AG04450 (cell line): ENCODE results near the gene HEATR3. TPM values are rescaled to one million over a fixed set of nuclear protein-coding genes. Genes with fewer than 3 reads are reported as not detected.

Experiments used
- CTCF ChIA-PET: fragments of 300-600, 350-600 bp; formaldehyde crosslinking; extraction: SDS; loops from one replicate; lab custom pipeline; 2022; ENCODE audit warnings: antibody characterized with exemption, inconsistent platforms; lab: Charles Lee
- POLR2A ChIA-PET: fragments of 350-600 bp; formaldehyde crosslinking; extraction: SDS; loops from one replicate; lab custom pipeline; 2021; ENCODE audit warnings: antibody characterized with exemption, inconsistent platforms; lab: Yijun Ruan, JAX
- DNase-seq: peaks from one replicate; pipeline ENCODE4 v3.0.0-alpha.2; 2011; ENCODE audit warnings: low read depth, low spot score
- H3K27ac ChIP-seq: one replicate; pipeline ENCODE4 v1.5.1; 2012; ENCODE audit warnings: low read depth, low read length, control low read depth
- H3K27me3 ChIP-seq: one replicate; pipeline ENCODE4 v1.6.0; 2012; ENCODE audit warnings: low read length; ENCODE audit not compliant: control insufficient read depth, insufficient read depth
- H3K4me3 ChIP-seq: 2 replicates; pipeline ENCODE4 v1.5.1; 2011; ENCODE audit warnings: mild to moderate bottlenecking, low read depth, low read length, control low read depth
- H3K9me3 ChIP-seq: 2 replicates; pipeline ENCODE4 v1.5.1; 2012; ENCODE audit warnings: low read length; ENCODE audit not compliant: control insufficient read depth, insufficient read depth
- polyA plus RNA-seq: library from polyadenylated mRNA; depleted of rRNA; stranded (reverse); fragments of >200 nt; gene quantifications from 2 replicates; pipeline ENCODE4 v1.2.3, GENCODE V29; 2011
- TF ChIP-seq, protein P1 (sequence below): IDR thresholded peaks from 2 replicates; pipeline ENCODE4 v1.5.1; 2011; ENCODE audit warnings: low read depth, low read length, control low read depth, inconsistent platforms

The HEATR3 gene
- polyA plus RNA-seq, 1 experiment: 17.1 TPM

DNA sequence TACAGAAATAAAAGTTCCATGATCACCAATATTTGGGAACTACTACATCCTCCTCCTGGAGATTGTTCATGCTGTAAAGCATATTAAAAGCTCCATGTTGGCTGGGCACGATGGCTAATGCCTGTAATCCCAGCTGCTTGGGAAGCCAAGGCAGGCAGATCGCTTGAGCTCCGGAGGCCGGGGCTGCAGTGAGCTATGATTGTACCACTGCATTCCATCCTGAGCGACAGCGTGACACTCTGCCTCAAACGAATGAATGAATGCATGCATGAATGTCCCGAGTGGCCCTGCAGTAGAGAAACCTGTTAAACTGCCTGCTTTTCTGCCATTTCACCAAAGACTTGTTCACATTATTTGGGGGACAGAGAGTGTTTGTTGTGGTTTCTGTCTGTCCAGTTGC is 25.8 kb upstream of the HEATR3 start:
- ChIA-PET CTCF (interaction anchor here (2.0 kb wide), 1 partner anchor 15 kb away, joined by 17 read pairs; the partner anchor contains the start of gene CNEP1R1), POLR2A (no interaction called here)
- Histone ChIP-seq H3K9me3 (no peaks in the 10 kb centered on the region), H3K4me3 (no peak overlapping the region), H3K27me3 (peaks cover 3% of the 10 kb centered on the region), H3K27ac (no peak overlapping the region)
- DNase-seq: no peak
- TF ChIP-seq, protein P1, sequence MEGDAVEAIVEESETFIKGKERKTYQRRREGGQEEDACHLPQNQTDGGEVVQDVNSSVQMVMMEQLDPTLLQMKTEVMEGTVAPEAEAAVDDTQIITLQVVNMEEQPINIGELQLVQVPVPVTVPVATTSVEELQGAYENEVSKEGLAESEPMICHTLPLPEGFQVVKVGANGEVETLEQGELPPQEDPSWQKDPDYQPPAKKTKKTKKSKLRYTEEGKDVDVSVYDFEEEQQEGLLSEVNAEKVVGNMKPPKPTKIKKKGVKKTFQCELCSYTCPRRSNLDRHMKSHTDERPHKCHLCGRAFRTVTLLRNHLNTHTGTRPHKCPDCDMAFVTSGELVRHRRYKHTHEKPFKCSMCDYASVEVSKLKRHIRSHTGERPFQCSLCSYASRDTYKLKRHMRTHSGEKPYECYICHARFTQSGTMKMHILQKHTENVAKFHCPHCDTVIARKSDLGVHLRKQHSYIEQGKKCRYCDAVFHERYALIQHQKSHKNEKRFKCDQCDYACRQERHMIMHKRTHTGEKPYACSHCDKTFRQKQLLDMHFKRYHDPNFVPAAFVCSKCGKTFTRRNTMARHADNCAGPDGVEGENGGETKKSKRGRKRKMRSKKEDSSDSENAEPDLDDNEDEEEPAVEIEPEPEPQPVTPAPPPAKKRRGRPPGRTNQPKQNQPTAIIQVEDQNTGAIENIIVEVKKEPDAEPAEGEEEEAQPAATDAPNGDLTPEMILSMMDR: no peak

DNA sequence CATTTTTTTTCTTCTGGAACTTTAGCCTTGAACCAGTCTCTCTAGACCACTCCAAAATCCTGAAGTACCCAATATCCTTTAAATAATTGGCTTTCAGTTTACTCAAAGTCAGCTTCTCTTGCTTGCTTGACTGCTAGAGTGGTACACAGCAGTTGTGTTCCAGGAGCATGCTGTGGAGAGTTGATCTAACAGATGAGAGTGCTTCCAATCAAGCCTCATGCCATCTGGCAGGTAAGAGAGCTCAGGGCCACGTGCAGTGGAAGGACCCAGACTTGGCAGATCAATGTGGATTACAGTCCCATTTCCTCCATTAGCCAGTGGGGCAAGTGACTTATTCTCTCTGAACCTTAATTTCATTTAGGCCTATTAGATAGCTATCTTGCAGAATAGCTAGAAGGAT is 25.1 kb upstream of the HEATR3 start:
- CTCF ChIA-PET: interaction anchor here (1.0 to 2.0 kb wide), 2 partner anchors 16 to 170 kb away, joined by 4 to 17 read pairs; partner anchors contain the start of gene CNEP1R1
- POLR2A ChIA-PET: no interaction called here
- no peak for DNase-seq

DNA sequence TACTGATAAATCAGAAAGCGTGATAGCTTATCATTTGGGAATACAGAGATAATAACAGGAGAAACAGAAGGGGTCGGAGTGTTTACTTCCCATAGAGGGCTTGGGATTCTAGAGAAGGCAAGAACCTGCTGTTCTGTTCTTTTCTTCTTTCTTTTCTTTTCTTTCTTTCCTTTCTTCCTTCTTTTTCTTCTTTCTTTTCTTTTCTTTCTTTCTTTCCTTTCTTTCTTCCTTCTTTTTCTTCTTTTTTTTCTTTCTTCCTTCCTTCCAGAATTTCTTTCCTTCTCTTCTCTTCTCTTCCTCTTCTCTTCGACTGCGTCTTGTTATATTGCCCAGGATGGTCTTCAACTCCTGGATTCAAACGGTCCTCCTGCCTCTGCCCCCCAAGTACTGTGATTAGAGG is 22.4 kb upstream of the HEATR3 start:
- ChIA-PET CTCF (interaction anchor here (2.8 kb wide), 1 partner anchor 18 kb away, joined by 12 read pairs; the partner anchor contains the start of gene CNEP1R1), POLR2A (no interaction called here)
- TF ChIP-seq, protein P1: no peak
- Histone ChIP-seq H3K4me3 (no peak overlapping the region), H3K27me3 (peaks cover 10% of the 10 kb centered on the region), H3K27ac (no peak overlapping the region), H3K9me3 (no peaks in the 10 kb centered on the region)
- DNase-seq: no peak

More for the DNA sequence above, 25.1 kb upstream of the HEATR3 start:
- Histone ChIP-seq H3K27me3 (peaks cover 3% of the 10 kb centered on the region), H3K4me3 (no peak overlapping the region), H3K9me3 (no peaks in the 10 kb centered on the region), H3K27ac (no peak overlapping the region)
- TF ChIP-seq, protein P1: no peak

DNA sequence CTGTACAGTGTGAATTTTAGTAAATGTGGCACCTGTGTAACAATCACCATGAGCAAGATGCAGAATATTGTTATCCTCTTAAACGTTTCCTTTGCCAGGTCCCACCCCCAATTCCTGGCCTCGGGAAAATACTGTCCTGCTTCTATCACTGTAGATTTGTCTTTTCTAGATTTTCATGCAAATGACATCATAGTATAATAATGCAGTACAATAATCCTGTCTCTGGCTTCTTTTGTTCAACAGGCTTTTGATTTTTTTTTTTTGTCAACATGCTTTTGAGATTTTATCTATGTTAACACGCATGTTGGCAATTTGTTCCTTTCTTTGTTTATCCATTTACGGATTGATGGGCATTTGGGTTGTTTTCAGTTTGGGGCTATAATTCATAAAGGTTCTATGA is 20.4 kb upstream of the HEATR3 start:
- Histone ChIP-seq H3K9me3 (no peaks in the 10 kb centered on the region), H3K27ac (no peak overlapping the region), H3K27me3 (peaks cover 10% of the 10 kb centered on the region), H3K4me3 (no peak overlapping the region)
- POLR2A ChIA-PET: no interaction called here
- CTCF ChIA-PET: interaction anchor here (2.4 kb wide), 1 partner anchor 21 kb away, joined by 13 read pairs; the partner anchor contains the start of gene CNEP1R1
- DNase-seq: no peak
- TF ChIP-seq, protein P1: no peak

DNA sequence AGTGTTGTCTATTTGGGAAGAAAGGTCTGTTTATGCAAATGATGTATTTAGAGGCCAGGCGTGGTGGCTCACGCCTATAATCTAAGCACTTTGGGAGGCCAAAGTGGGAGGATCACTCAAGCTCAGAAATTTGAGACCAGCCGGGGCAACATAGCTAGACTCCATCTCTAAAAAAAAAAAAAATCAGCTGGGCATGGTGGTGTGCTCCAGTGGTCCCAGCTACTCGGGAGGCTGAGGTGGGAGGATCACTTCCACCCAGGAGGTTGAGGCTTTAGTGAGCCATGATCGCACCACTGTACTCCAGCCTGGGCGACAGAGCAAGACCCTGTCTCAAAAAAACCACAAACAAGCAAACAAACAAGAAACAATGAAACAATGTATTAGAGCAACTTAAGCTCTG is 18.9 kb upstream of the HEATR3 start:
- ChIA-PET POLR2A (no interaction called here), CTCF (interaction anchor here (2.4 kb wide), 1 partner anchor 22 kb away, joined by 13 read pairs; the partner anchor contains the start of gene CNEP1R1)
- Histone ChIP-seq H3K4me3 (no peak overlapping the region), H3K27me3 (peaks cover 10% of the 10 kb centered on the region), H3K27ac (no peak overlapping the region), H3K9me3 (no peaks in the 10 kb centered on the region)
- TF ChIP-seq, protein P1: no peak
- DNase-seq: no peak
